Activated CD4-positive, CD25-positive, alpha-beta regulatory T cell (primary cell): Measurements from ENCODE around the gene HERC4.
"Not testable (repeated sequence)": the region's sequence is repeated elsewhere in the genome, so short reads cannot be mapped to it uniquely, and the experiment has no call there.

Source experiments
- DNase-seq, 4 experiments: peaks; one replicate each; lab custom pipeline; 2025; lab: John Stamatoyannopoulos, UW

Gene HERC4

GRCh38 chr10:68092512-68092911 lies 17.4 kb upstream of the HERC4 start:
- no peak for DNase-seq

DNA sequence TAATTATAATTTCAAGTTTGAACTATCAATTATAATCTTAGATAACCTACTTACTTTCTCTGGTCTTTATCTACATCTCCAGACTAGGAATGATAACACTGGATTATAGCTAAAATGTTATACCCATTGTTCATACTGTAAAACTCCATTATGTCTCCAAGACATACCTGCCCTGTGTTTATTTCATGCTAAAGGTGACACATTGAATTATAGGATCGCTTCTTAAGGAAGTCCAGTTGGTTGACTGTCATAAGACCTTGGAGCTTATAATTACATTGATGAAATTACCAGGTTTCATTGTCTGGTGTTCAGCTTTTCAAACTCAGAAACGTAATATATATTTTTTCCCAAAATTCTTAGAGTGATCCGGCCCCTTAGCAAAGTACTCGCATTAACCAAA lies 15.5 kb upstream of the HERC4 start:
- no peak for DNase-seq

GRCh38 chr10:68088740-68089139 lies 13.7 kb upstream of the HERC4 start:
- no peak for DNase-seq

DNA sequence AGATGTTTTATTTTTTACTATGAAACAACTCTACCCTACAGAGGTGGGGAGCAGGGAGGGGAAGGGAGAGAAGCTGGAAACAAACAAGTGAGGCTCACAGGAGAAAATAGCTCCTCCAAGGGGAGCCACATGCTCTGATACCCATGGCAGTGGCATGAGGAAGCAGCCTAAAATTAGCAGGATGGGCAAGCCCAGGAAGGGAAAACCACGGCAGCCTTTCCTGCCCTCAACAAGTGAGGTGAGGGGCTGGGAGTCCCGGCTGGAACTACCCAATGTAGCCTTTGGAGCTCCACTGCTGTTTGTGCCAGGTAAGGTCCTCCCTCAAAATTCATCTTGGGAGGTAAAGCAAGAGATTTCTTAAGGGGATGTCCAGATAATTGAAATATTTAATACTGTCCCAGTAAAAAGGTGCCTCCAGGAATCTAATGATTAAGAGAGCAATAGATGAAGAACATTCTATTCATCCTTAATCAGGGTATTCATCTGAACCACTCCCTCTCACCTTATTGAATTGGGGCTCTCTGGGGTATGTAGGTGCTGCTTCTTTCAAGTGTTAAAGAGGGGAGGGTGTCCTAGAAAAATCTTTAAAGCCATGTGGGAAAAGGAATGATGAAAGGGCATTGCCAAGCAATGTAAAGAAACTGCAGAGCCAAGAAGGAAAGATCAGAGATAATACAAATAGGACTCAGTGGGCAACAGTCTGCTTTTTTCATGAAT lies 12.8 kb upstream of the HERC4 start:
- no peak for DNase-seq

DNA sequence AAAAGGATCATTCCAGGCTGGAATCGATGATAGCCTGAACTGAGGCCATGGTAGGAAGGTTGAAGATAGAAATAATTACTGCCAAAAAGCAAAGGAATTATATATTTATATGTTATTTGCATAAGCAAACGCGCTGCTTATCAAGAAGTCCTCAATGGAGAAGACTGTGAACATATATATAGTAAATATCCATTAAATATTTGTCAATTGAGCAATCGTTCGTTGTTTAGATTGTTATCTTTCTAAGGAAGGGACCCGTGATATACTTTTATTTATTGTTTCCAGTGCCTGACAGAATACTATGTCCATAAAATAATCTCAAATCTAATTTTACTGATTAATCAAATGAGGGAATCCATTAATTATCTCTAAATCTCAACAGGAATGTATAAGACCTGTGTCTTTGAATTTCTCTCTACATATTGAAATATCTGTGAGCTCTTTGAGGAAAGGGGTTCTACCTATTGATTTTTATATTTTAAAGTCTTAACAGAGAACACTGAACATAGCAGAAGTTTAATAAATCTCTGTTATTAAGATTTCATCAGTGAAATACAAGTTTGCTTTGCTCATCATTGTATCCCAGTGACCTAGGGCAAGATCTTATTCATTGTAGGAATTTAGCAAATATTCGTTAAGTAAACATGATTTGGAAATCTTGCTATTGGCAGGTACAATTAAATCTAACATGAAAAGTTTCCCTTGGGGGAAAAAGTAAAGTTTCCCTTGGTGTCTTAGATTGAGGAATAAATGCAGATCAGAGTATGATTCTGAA lies 12.0 kb upstream of the HERC4 start:
- DNase-seq: no peak

GRCh38 chr10:68086011-68086410 lies 10.9 kb upstream of the HERC4 start:
- DNase-seq: no peak

DNA sequence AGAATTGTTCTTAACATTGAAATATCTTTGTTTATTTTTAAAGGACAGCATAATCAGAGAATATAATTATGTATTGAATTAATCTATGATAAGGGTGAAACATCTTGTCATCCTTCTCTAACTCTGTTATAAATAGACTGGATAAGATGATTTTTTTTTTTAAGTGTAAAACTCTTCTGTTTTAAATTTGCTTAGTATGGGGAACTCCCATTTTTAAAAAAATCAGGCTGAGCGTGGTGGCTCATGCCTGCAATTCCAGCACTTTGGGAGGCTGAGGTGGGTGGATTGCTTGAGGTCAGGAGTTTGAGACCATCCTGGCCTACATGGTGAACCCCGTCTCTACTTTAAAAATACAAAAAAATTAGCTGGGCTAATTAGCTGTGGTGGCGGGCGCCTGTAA lies 9.4 kb upstream of the HERC4 start:
- no peak for DNase-seq

- no peak for DNase-seq
These were observed 8.9 kb upstream of the HERC4 start for GRCh38 chr10:68083953-68084352.

DNA sequence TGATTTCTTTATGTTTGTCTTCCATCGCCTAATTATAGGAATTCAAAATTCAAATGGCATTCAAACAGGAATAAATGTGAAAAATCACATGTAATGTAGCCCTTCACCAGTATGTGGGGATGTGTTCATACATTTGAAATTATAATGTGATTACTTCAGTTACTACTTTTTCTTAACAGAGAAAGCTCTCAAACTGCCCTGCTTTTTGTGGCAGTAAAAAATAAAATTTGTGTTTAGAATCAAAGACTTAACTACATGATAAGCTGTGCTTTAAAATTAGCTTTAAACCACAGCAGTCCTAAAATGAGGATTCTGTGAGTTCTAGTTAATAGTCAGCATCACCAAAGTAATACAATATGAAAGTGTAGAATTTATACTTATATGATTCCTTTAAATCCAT lies 7.8 kb upstream of the HERC4 start:
- DNase-seq: no peak

DNA sequence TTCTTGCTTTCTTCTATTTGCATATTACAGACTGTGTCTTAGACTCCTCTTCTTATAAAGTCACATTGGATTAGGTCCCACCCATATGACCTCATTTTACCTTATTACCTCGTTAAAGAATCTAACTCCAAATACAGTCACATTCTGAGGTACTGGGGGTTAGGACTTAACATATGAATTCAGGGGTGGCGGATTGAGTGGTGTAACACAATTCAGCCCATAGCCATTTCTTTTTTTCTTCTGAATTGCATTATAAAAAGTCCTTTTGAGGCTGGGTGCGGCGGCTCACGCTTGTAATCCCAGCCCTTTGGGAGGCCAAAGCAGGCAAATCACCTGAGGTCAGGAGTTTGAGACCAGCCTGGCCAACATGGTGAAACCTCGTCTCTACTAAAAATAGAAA lies 6.8 kb upstream of the HERC4 start:
- no peak for DNase-seq

DNA sequence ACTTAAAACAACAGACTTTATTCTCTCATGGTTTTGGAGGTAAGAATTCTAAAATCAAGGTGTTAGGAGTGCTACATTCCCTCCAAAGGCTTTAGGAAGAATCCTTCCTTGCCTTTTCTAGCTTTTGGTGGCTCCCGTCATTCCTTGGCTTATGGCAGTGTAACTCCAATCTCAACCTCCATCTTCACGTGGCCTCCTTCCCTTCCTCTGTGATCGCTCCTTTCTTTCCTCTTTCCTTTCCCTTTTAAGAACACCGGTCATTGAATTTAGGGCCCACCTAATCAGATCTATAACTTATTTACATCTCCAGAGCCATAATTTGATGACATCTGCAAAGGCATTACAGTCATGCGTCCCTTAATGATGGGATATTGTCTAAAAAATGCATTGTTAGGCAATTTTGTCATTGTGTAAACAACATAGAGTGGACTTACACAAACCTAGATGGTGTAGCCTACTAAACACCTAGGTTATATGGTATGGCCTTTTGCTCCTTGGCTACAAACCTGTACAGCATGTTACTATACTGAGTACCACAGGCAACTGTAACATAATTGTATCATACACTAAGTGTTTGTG lies 5.9 kb upstream of the HERC4 start:
- DNase-seq: no peak

GRCh38 chr10:68079434-68079833 lies 4.4 kb upstream of the HERC4 start:
- no peak for DNase-seq

GRCh38 chr10:68077026-68077425 lies 1.9 kb upstream of the HERC4 start:
- DNase-seq: no peak

DNA sequence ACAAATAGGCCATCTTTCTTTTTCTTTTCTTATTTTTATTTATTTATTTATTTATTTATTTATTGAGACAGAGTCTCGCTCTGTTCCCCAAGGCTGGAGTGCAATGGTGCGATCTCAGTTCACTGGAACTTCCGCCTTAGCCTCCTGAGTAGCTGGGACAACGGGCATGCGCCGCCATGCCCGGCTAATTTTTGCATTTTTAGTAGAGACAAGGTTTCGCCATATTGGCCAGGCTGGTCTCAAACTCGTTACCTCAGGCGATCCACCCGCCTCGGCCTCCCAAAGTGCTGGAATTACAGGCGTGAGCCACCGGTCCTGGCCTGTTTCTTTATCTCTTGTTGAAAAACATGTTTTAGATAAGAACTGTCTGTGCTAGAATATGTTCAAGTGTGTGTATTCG lies 998 bp upstream of the HERC4 start:
- not testable (repeated sequence) for DNase-seq

GRCh38 chr10:68075550-68076004 lies 494 bp upstream of the HERC4 start:
- no peak for DNase-seq

GRCh38 chr10:68074031-68074774 lies 880 bp downstream of the HERC4 start:
- no peak for DNase-seq

GRCh38 chr10:68073631-68074030 lies 1.5 kb downstream of the HERC4 start:
- no peak for DNase-seq

DNA sequence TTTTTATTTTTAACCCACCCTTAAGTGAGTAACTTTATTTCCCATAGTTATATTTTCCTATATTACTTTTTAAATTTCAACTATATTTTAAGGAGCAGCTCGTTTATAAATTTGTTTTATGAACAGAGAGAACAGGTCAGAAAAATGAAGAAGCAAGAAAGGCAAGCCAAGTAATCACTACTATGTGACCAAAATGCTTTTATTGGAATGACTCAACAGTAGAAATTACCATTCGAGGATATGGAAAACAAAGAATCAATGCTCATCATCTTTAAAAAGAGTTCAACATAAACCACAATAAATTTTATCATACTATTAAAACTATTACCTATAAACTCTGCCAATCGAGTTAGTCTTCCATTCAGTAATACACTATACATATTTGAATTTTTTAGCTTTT lies 7.6 kb downstream of the HERC4 start:
- no peak for DNase-seq

GRCh38 chr10:68067029-68067428 lies 8.1 kb downstream of the HERC4 start:
- no peak for DNase-seq

- DNase-seq: no peak
These were observed 21.5 kb downstream of the HERC4 start for GRCh38 chr10:68053553-68053952.

DNA sequence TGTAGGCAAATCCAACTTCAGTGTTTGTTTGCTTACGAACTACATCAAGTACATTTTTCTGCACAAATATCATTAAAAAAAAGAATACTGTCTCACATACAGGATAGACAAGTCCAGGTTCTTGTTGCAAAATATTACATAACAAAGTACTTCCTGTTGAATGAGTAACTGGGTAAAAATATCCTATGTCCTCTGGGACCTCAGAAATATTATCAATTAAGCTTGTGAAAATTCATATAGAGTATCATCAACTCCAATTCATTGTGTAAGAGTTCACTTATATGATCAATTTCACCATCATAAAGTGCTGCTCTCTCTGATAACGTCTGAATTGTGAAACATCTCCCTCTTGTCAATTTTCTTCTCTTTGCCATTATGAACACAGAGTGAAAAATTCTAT lies 22.6 kb downstream of the HERC4 start:
- DNase-seq: no peak

- no peak for DNase-seq
These were observed 25.6 kb downstream of the HERC4 start for GRCh38 chr10:68049289-68050078.
